ENCODE data around the gene TEX35.

The TEX35 gene

DNA sequence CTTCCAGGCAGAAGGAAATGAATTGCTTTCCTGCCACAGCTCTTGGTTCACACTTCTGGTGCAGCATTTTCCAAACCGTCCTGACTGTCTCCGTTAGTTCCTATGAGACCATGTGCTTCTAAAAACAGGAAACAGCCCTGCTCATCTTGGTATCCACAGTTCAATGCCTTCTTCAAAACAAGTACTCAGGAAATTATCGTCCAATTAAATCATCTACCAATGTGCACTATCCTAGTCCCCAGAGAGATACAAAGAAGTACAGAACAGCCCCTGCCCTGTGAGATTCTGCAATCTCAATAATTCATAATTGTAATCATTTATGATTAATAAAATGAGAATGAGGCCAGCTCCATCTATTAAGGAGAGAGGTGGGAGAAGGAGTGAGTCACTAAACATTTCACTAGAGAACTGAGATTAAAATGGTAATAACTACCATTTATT, 27.3 kb upstream of the TEX35 start:
- Histone ChIP-seq H3K4me3 (ENCODE audit: low read depth in 1 of 2, low read length in 2 of 2) (no peak overlapping the region), H3K9me3 (ENCODE audit: insufficient read depth, low read length, severe bottlenecking) (no peaks in the 10 kb centered on the region), H3K27ac (ENCODE audit: low read length) (no peak overlapping the region), H2AFZ (ENCODE audit: low read depth, low read length) (no peak overlapping the region), H3K79me2 (ENCODE audit: insufficient read depth, low read length) (no peaks in the 10 kb centered on the region), H3K36me3 (ENCODE audit: insufficient read depth, low read length) (no peaks in the 10 kb centered on the region), H4K20me1 (ENCODE audit: insufficient read depth, low read length) (no peaks in the 10 kb centered on the region), H3K4me1 (ENCODE audit: insufficient read depth, low read length) (no peaks in the 10 kb centered on the region), H3K4me2 (ENCODE audit: insufficient read depth, low read length) (no peak overlapping the region), H3K27me3 (ENCODE audit: insufficient read depth, low read length, poor library complexity) (no peaks in the 10 kb centered on the region), H3K9ac (ENCODE audit: low read depth, low read length) (no peak overlapping the region)
- DNase-seq, result no peak
- ATAC-seq (ENCODE audit: insufficient read depth, low read depth), result no peak
- TF ChIP-seq EZH2 (IDR thresholded peaks at IDR 0.05; ENCODE audit: borderline replicate concordance, low read depth, low read length, severe bottlenecking), result no peak
- TF ChIP-seq CTCF (IDR thresholded peaks at IDR 0.05; ENCODE audit: borderline replicate concordance, extremely low read depth, low read length, poor library complexity, severe bottlenecking), result no peak

- Histone ChIP-seq H3K9ac (ENCODE audit: low read depth, low read length) (no peak overlapping the region), H3K27me3 (ENCODE audit: insufficient read depth, low read length, poor library complexity) (no peaks in the 10 kb centered on the region), H4K20me1 (ENCODE audit: insufficient read depth, low read length) (no peaks in the 10 kb centered on the region), H3K4me2 (ENCODE audit: insufficient read depth, low read length) (no peak overlapping the region), H3K9me3 (ENCODE audit: insufficient read depth, low read length, severe bottlenecking) (no peaks in the 10 kb centered on the region), H3K36me3 (ENCODE audit: insufficient read depth, low read length) (no peaks in the 10 kb centered on the region), H3K4me1 (ENCODE audit: insufficient read depth, low read length) (no peaks in the 10 kb centered on the region), H3K4me3 (ENCODE audit: low read depth in 1 of 2, low read length in 2 of 2) (no peak overlapping the region), H2AFZ (ENCODE audit: low read depth, low read length) (no peak overlapping the region), H3K27ac (ENCODE audit: low read length) (no peak overlapping the region), H3K79me2 (ENCODE audit: insufficient read depth, low read length) (no peaks in the 10 kb centered on the region)
- TF ChIP-seq CTCF (IDR thresholded peaks at IDR 0.05; ENCODE audit: borderline replicate concordance, extremely low read depth, low read length, poor library complexity, severe bottlenecking) (no peak), EZH2 (IDR thresholded peaks at IDR 0.05; ENCODE audit: borderline replicate concordance, low read depth, low read length, severe bottlenecking) (no peak)
- ATAC-seq (ENCODE audit: insufficient read depth, low read depth) (no peak), DNase-seq (no peak)
Observed at GRCh38 chr1:178486100-178487069, 26.5 kb upstream of the TEX35 start.

DNA sequence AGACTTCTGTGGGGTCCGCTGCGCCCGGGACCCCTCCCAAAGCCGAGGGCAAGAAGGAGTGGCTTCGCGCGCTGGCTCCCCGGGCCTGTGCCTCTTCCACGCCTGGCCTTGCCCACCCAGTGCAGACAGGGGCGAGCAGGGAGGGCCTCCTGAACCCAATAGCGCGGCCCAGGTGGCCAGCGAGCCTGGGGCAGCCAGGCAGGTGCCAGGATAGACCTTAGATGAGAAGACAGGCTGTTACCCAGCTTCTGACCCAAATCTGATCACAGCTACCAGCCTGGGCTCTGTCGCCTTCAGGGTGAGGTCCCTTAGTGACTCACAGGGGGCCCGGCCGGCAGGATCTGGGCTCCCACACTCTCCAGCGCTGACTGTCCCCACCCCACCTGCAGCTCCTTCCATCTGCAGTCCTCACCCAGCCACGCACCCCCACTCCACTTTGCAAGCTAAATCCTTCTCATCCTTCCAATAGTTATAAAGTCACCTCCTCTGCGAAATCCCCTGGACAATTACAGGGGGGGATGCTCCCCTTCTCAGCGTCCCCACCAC, 25.8 kb upstream of the TEX35 start:
- DNase-seq, result no peak
- no peaks in the 10 kb centered on the region for H3K27me3 ChIP-seq (ENCODE audit: insufficient read depth, low read length, poor library complexity)
- ATAC-seq (ENCODE audit: insufficient read depth, low read depth), result no peak
- TF ChIP-seq EZH2 (IDR thresholded peaks at IDR 0.05; ENCODE audit: borderline replicate concordance, low read depth, low read length, severe bottlenecking), result no peak
- TF ChIP-seq CTCF (IDR thresholded peaks at IDR 0.05; ENCODE audit: borderline replicate concordance, extremely low read depth, low read length, poor library complexity, severe bottlenecking), result no peak
- no peak overlapping the region for H3K4me3 ChIP-seq (ENCODE audit: low read depth in 1 of 2, low read length in 2 of 2)
- no peak overlapping the region for H2AFZ ChIP-seq (ENCODE audit: low read depth, low read length)
- no peak overlapping the region for H3K4me2 ChIP-seq (ENCODE audit: insufficient read depth, low read length)
- no peaks in the 10 kb centered on the region for H3K36me3 ChIP-seq (ENCODE audit: insufficient read depth, low read length)
- no peaks in the 10 kb centered on the region for H3K9me3 ChIP-seq (ENCODE audit: insufficient read depth, low read length, severe bottlenecking)
- H3K27ac ChIP-seq (ENCODE audit: low read length), result no peak overlapping the region
- H3K9ac ChIP-seq (ENCODE audit: low read depth, low read length), result no peak overlapping the region
- no peaks in the 10 kb centered on the region for H3K79me2 ChIP-seq (ENCODE audit: insufficient read depth, low read length)
- H3K4me1 ChIP-seq (ENCODE audit: insufficient read depth, low read length), result no peaks in the 10 kb centered on the region
- no peaks in the 10 kb centered on the region for H4K20me1 ChIP-seq (ENCODE audit: insufficient read depth, low read length)

All from DND-41 (cell line).